ENCODE data around the gene KIAA0232. TPM values are rescaled to one million over a fixed set of nuclear protein-coding genes. Genes with fewer than 3 reads are reported as not detected.

KIAA0232 gene
- total and polyA plus RNA-seq, 9 of the 15 experiments (the other 6 are each of a cell fraction or from before 2014, with no cell fraction given): 3.5 to 17.4 (median 13.0) TPM

DNA sequence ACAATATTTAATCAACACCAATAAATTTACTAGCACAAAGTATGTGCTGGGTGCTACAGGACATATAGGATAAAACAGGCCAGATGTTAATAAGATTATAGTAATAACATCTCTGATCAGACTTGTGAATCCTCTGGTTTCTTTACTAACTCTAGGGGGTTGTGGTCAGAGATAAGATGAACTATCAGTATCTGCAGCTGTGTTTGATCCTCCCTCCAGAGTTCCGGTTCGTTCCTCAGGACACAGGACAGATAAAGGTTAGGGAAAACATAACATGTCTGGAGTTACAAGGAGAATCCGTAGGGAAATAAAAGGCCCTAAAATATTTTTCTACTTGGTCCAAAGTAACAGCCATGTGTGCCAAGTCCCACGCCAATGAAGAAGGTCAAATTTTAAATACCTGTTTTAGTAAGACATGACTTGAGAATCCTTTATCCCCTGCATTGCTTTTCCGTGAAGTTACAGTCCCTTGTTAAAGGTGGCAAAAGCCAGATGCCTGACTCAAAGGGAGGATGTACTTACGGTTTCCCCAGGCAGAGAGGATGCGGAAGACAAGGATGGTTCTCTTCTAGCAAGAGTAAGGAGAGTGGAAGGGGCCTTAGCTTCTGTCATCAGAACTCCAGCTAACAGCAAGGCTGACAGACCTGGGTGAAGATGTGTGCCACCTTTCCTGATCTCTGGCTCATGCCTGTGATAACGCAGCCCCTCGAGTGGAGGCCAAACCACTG lies 44.4 kb downstream of the KIAA0232 start (continued):
- TF ChIP-seq STAT5A (IDR thresholded peaks at IDR 0.05; ENCODE audit: borderline replicate concordance, low read length) (peak; percentile 76), NFIX (CRISPR knock-in tag; IDR thresholded peaks at IDR 0.05; ENCODE audit: low read depth) (no peak), PHB (CRISPR knock-in tag; IDR thresholded peaks at IDR 0.05) (no peak), ESRRA (IDR thresholded peaks at IDR 0.05; ENCODE audit: borderline replicate concordance, low read depth) (peak; percentile 87; the same call in 1 of the 2 replicates), FOXK2 (conservative IDR thresholded peaks at IDR 0.05 in 1 of 2, IDR thresholded peaks at IDR 0.05 in 1 of 2; ENCODE audit: low read depth in 2 of 2) (no peak), MECOM (CRISPR knock-in tag; IDR thresholded peaks at IDR 0.05) (peak; percentile 64; the same call in 1 of the 2 replicates), DPF2 (IDR thresholded peaks at IDR 0.05) (peak; percentile 94), U2AF2 (optimal IDR thresholded peaks at IDR 0.05; ENCODE audit: low read depth, low read length) (no peak), ELF4 (CRISPR knock-in tag; IDR thresholded peaks at IDR 0.05) (no peak), CCNT2 (IDR thresholded peaks at IDR 0.05; ENCODE audit: borderline replicate concordance, extremely low read depth, insufficient read length, low read depth, low read length) (peak; percentile 58), IFI16 (CRISPR knock-in tag; IDR thresholded peaks at IDR 0.05) (no peak), HNRNPUL1 (IDR thresholded peaks at IDR 0.05; ENCODE audit: low read length) (no peak), PYGO2 (tag; IDR thresholded peaks at IDR 0.05) (no peak), ZEB2 (IDR thresholded peaks at IDR 0.05) (peak; percentile 50; the same call in 1 of the 2 replicates), ZBTB17 (CRISPR knock-in tag; IDR thresholded peaks at IDR 0.05) (0 out of 2 replicates have a peak, but pooled peaks have one; percentile 27)
- TF ChIP-seq, protein P1, sequence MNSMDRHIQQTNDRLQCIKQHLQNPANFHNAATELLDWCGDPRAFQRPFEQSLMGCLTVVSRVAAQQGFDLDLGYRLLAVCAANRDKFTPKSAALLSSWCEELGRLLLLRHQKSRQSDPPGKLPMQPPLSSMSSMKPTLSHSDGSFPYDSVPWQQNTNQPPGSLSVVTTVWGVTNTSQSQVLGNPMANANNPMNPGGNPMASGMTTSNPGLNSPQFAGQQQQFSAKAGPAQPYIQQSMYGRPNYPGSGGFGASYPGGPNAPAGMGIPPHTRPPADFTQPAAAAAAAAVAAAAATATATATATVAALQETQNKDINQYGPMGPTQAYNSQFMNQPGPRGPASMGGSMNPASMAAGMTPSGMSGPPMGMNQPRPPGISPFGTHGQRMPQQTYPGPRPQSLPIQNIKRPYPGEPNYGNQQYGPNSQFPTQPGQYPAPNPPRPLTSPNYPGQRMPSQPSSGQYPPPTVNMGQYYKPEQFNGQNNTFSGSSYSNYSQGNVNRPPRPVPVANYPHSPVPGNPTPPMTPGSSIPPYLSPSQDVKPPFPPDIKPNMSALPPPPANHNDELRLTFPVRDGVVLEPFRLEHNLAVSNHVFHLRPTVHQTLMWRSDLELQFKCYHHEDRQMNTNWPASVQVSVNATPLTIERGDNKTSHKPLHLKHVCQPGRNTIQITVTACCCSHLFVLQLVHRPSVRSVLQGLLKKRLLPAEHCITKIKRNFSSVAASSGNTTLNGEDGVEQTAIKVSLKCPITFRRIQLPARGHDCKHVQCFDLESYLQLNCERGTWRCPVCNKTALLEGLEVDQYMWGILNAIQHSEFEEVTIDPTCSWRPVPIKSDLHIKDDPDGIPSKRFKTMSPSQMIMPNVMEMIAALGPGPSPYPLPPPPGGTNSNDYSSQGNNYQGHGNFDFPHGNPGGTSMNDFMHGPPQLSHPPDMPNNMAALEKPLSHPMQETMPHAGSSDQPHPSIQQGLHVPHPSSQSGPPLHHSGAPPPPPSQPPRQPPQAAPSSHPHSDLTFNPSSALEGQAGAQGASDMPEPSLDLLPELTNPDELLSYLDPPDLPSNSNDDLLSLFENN (IDR thresholded peaks at IDR 0.05; ENCODE audit: low read depth in 2 of 2, low read length in 2 of 2): peak in 1 of 2 experiments; percentile 86; a peak in 2 of 4 replicates
- TF ChIP-seq, protein P2, sequence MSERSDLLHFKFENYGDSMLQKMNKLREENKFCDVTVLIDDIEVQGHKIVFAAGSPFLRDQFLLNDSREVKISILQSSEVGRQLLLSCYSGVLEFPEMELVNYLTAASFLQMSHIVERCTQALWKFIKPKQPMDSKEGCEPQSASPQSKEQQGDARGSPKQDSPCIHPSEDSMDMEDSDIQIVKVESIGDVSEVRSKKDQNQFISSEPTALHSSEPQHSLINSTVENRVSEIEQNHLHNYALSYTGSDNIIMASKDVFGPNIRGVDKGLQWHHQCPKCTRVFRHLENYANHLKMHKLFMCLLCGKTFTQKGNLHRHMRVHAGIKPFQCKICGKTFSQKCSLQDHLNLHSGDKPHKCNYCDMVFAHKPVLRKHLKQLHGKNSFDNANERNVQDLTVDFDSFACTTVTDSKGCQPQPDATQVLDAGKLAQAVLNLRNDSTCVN (CRISPR knock-in tag; IDR thresholded peaks at IDR 0.05): no peak
- TF ChIP-seq, protein P3, sequence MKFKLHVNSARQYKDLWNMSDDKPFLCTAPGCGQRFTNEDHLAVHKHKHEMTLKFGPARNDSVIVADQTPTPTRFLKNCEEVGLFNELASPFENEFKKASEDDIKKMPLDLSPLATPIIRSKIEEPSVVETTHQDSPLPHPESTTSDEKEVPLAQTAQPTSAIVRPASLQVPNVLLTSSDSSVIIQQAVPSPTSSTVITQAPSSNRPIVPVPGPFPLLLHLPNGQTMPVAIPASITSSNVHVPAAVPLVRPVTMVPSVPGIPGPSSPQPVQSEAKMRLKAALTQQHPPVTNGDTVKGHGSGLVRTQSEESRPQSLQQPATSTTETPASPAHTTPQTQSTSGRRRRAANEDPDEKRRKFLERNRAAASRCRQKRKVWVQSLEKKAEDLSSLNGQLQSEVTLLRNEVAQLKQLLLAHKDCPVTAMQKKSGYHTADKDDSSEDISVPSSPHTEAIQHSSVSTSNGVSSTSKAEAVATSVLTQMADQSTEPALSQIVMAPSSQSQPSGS (CRISPR knock-in tag; IDR thresholded peaks at IDR 0.05): no peak
- TF ChIP-seq, protein P4, sequence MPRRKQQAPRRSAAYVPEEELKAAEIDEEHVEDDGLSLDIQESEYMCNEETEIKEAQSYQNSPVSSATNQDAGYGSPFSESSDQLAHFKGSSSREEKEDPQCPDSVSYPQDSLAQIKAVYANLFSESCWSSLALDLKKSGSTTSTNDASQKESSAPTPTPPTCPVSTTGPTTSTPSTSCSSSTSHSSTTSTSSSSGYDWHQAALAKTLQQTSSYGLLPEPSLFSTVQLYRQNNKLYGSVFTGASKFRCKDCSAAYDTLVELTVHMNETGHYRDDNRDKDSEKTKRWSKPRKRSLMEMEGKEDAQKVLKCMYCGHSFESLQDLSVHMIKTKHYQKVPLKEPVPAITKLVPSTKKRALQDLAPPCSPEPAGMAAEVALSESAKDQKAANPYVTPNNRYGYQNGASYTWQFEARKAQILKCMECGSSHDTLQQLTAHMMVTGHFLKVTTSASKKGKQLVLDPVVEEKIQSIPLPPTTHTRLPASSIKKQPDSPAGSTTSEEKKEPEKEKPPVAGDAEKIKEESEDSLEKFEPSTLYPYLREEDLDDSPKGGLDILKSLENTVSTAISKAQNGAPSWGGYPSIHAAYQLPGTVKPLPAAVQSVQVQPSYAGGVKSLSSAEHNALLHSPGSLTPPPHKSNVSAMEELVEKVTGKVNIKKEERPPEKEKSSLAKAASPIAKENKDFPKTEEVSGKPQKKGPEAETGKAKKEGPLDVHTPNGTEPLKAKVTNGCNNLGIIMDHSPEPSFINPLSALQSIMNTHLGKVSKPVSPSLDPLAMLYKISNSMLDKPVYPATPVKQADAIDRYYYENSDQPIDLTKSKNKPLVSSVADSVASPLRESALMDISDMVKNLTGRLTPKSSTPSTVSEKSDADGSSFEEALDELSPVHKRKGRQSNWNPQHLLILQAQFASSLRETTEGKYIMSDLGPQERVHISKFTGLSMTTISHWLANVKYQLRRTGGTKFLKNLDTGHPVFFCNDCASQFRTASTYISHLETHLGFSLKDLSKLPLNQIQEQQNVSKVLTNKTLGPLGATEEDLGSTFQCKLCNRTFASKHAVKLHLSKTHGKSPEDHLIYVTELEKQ (CRISPR knock-in tag; IDR thresholded peaks at IDR 0.05): no peak

Measured in K562 (cell line).